Endothelial cell (in vitro differentiated cells): ENCODE measurements around the gene CORO7. TPM values are rescaled to one million over a fixed set of nuclear protein-coding genes. Genes with fewer than 3 reads are reported as not detected.

Experiments used
- DNase-seq: peaks from one replicate; pipeline ENCODE4 v3.0.0; 2021; ENCODE audit warnings: low spot score
- H3K27ac Mint-ChIP-seq: one replicate; pipeline ENCODE4 v1.8.0; 2021; ENCODE audit warnings: mixed read lengths, inconsistent platforms; ENCODE audit not compliant: unreplicated experiment
- H3K27me3 Mint-ChIP-seq: one replicate; pipeline ENCODE4 v1.8.0; 2021; ENCODE audit warnings: mild to moderate bottlenecking, moderate library complexity, mixed read lengths, inconsistent platforms; ENCODE audit not compliant: unreplicated experiment
- H3K36me3 Mint-ChIP-seq: one replicate; pipeline ENCODE4 v1.8.0; 2021; ENCODE audit warnings: mild to moderate bottlenecking, low read depth, mixed read lengths, inconsistent platforms; ENCODE audit not compliant: unreplicated experiment
- H3K4me1 Mint-ChIP-seq: one replicate; pipeline ENCODE4 v1.8.0; 2021; ENCODE audit warnings: mild to moderate bottlenecking, mixed read lengths, inconsistent platforms; ENCODE audit not compliant: unreplicated experiment
- H3K4me3 Mint-ChIP-seq: one replicate; pipeline ENCODE4 v1.8.0; 2021; ENCODE audit warnings: mild to moderate bottlenecking, mixed read lengths, inconsistent platforms; ENCODE audit not compliant: unreplicated experiment
- H3K9me3 Mint-ChIP-seq: one replicate; pipeline ENCODE4 v1.8.0; 2021; ENCODE audit warnings: mixed read lengths, inconsistent platforms; ENCODE audit not compliant: unreplicated experiment
- CTCF ChIP-seq: fragments of 200-600 bp; sonication (generic); IDR thresholded peaks from one replicate; pipeline ENCODE4 v1.5.0; 2021; ENCODE audit warnings: antibody characterized with exemption; ENCODE audit not compliant: unreplicated experiment
- total RNA-seq: library from RNA; stranded (reverse); fragmentation: NEBNext Ultra II Directional; extraction: Animal tissue kit (Norgen Biotek cat#: 25700); gene quantifications from one replicate; pipeline ENCODE4 v1.2.1, GENCODE V29; 2021; ENCODE audit not compliant: unreplicated experiment

CORO7 gene
- total RNA-seq, 1 donor from 2014 or later = 103 TPM

- no peak for TF ChIP-seq CTCF
- DNase-seq = no peak
- Mint-ChIP-seq H3K4me3 (no peak overlapping the region), H3K27me3 (peaks cover 14% of the 10 kb centered on the region), H3K27ac (no peak overlapping the region), H3K4me1 (peaks cover 11% of the 10 kb centered on the region), H3K9me3 (no peaks in the 10 kb centered on the region), H3K36me3 (peaks cover 10% of the 10 kb centered on the region)
Measured at GRCh38 chr16:4358236-4358635, 58.2 kb downstream of the CORO7 start.

- no peak for DNase-seq
- Mint-ChIP-seq H3K36me3 (peaks cover 7% of the 10 kb centered on the region), H3K27ac (no peak overlapping the region), H3K4me3 (no peak overlapping the region), H3K27me3 (peaks cover 9% of the 10 kb centered on the region), H3K9me3 (no peaks in the 10 kb centered on the region), H3K4me1 (peaks cover 11% of the 10 kb centered on the region)
- TF ChIP-seq CTCF = no peak
Measured at GRCh38 chr16:4356820-4357219, 59.6 kb downstream of the CORO7 start.

GRCh38 chr16:4354512-4355409 lies 61.6 kb downstream of the CORO7 start:
- Mint-ChIP-seq H3K9me3 (no peaks in the 10 kb centered on the region), H3K36me3 (peaks cover 7% of the 10 kb centered on the region), H3K27me3 (peaks cover 9% of the 10 kb centered on the region), H3K4me3 (peak overlapping the region; percentile 47), H3K4me1 (peaks cover 15% of the 10 kb centered on the region), H3K27ac (peak overlapping the region; percentile 88)
- no peak for DNase-seq
- no peak for TF ChIP-seq CTCF

- peak overlapping the region; percentile 52 for H3K4me3 Mint-ChIP-seq
- no peaks in the 10 kb centered on the region for H3K9me3 Mint-ChIP-seq
- no peak for TF ChIP-seq CTCF
- peaks cover 8% of the 10 kb centered on the region for H3K27me3 Mint-ChIP-seq
- DNase-seq = no peak
- peak overlapping the region; percentile 88 for H3K27ac Mint-ChIP-seq
- peaks cover 7% of the 10 kb centered on the region for H3K36me3 Mint-ChIP-seq
- peaks cover 15% of the 10 kb centered on the region for H3K4me1 Mint-ChIP-seq
Measured at GRCh38 chr16:4353675-4354074, 62.7 kb downstream of the CORO7 start.

GRCh38 chr16:4352843-4353242 lies 63.6 kb downstream of the CORO7 start:
- no peaks in the 10 kb centered on the region for H3K9me3 Mint-ChIP-seq
- no peak for DNase-seq
- H3K4me3 Mint-ChIP-seq = no peak overlapping the region
- no peak overlapping the region for H3K27ac Mint-ChIP-seq
- peaks cover 15% of the 10 kb centered on the region for H3K4me1 Mint-ChIP-seq
- peaks cover 10% of the 10 kb centered on the region for H3K36me3 Mint-ChIP-seq
- H3K27me3 Mint-ChIP-seq = peaks cover 11% of the 10 kb centered on the region
- no peak for TF ChIP-seq CTCF
